Measurements from ENCODE around the gene DLGAP3.

- no peak for TF ChIP-seq LEF1 (IDR thresholded peaks at IDR 0.05; ENCODE audit: borderline replicate concordance)
- no peak for TF ChIP-seq SUZ12 (IDR thresholded peaks at IDR 0.05)
- no peak for TF ChIP-seq FOXA1 (IDR thresholded peaks at IDR 0.05)
- TF ChIP-seq ZNF384 (IDR thresholded peaks at IDR 0.05): peak; percentile 34; the same call in 1 of the 2 replicates
- no peak for TF ChIP-seq FOXM1 (IDR thresholded peaks at IDR 0.05; ENCODE audit: borderline replicate concordance)
- TF ChIP-seq L3MBTL2 (conservative IDR thresholded peaks at IDR 0.05): no peak
- no peak for TF ChIP-seq FOXK2 (IDR thresholded peaks at IDR 0.05)
- TF ChIP-seq BHLHE40 (IDR thresholded peaks at IDR 0.05; ENCODE audit: borderline replicate concordance): no peak
- TF ChIP-seq ELF4 (IDR thresholded peaks at IDR 0.05): no peak
- TF ChIP-seq SP1 (IDR thresholded peaks at IDR 0.05): no peak
- no peak for TF ChIP-seq HDGF (IDR thresholded peaks at IDR 0.05; ENCODE audit: borderline replicate concordance)
- TF ChIP-seq ARNT (IDR thresholded peaks at IDR 0.05): no peak
- no peak for TF ChIP-seq TARDBP (IDR thresholded peaks at IDR 0.05)
Measured at GRCh38 chr1:34907487-34908090, 21.9 kb downstream of the DLGAP3 start.

All from HEK293T (cell line).